HUDEP-2 (cell line): ENCODE results near the gene SLC18B1.

Source experiments
- DNase-seq, 76 experiments: peaks; one replicate each; lab custom pipeline; 2025; ENCODE audit not compliant: unreplicated experiment in 76 of 76; lab: John Stamatoyannopoulos, UW

The SLC18B1 gene

GRCh38 chr6:132797951-132798868 lies at the start of gene SLC18B1:
SLC18B1 (minus strand) TSS chr6:132798637; CDS start chr6:132798456, 181 bp downstream.
- peak in 70 of 76 experiments; percentile 33 to 81 (median 65) for DNase-seq

GRCh38 chr6:132843316-132844035 lies 45.0 kb upstream of the SLC18B1 start:
- DNase-seq = no peak

- DNase-seq = no peak
These were observed 43.5 kb upstream of the SLC18B1 start for GRCh38 chr6:132841966-132842365.

- DNase-seq = no peak
These were observed 34.5 kb upstream of the SLC18B1 start for GRCh38 chr6:132832891-132833290.

- peak in 9 of 76 experiments; percentile 10 to 35 (median 15) for DNase-seq
These were observed 31.9 kb upstream of the SLC18B1 start for GRCh38 chr6:132830334-132830751.

GRCh38 chr6:132820629-132821381 lies 22.4 kb upstream of the SLC18B1 start:
- DNase-seq = peak in 25 of 76 experiments; percentile 12 to 70 (median 36)

GRCh38 chr6:132819405-132820161 lies 21.1 kb upstream of the SLC18B1 start:
- DNase-seq = peak in 28 of 76 experiments; percentile 22 to 78 (median 54)

GRCh38 chr6:132818404-132819359 lies 20.2 kb upstream of the SLC18B1 start:
- DNase-seq = peak in 24 of 76 experiments; percentile 15 to 78 (median 50)

- peak in 9 of 76 experiments; percentile 14 to 58 (median 31) for DNase-seq
These were observed 19.3 kb upstream of the SLC18B1 start for GRCh38 chr6:132817554-132818403.

- DNase-seq = peak in 8 of 76 experiments; percentile 12 to 41 (median 31)
These were observed 18.2 kb upstream of the SLC18B1 start for GRCh38 chr6:132816660-132817059.

- DNase-seq = peak in 25 of 76 experiments; percentile 34 to 75 (median 50)
These were observed 16.5 kb upstream of the SLC18B1 start for GRCh38 chr6:132814716-132815570.

- peak in 50 of 76 experiments; percentile 16 to 92 (median 56) for DNase-seq
These were observed 14.9 kb upstream of the SLC18B1 start for GRCh38 chr6:132813173-132813856.

- peak in 13 of 76 experiments; percentile 26 to 62 (median 42) for DNase-seq
These were observed 14.3 kb upstream of the SLC18B1 start for GRCh38 chr6:132812756-132813172.

GRCh38 chr6:132812255-132812732 lies 13.9 kb upstream of the SLC18B1 start:
- peak in 18 of 76 experiments; percentile 24 to 62 (median 40) for DNase-seq

GRCh38 chr6:132811276-132811675 lies 12.8 kb upstream of the SLC18B1 start:
- no peak for DNase-seq

- no peak for DNase-seq
These were observed 7.1 kb upstream of the SLC18B1 start for GRCh38 chr6:132805548-132805947.
